Endodermal cell (in vitro differentiated cells): Measurements from ENCODE around the gene KRT33A. TPM values are rescaled to one million over a fixed set of nuclear protein-coding genes. Genes with fewer than 3 reads are reported as not detected.

Experiments used
- DNase-seq: peaks from one replicate; pipeline ENCODE4 v3.0.0-alpha.2; 2017
- H3K27ac ChIP-seq: 2 replicates; pipeline ENCODE4 v1.5.1; 2013; ENCODE audit warnings: mild to moderate bottlenecking, low read depth, low read length, moderate library complexity
- H3K27me3 ChIP-seq: 2 replicates; pipeline ENCODE4 v1.6.1; 2013; ENCODE audit warnings: mild to moderate bottlenecking, low read length, moderate library complexity; ENCODE audit not compliant: insufficient read depth, control insufficient read depth, poor library complexity, severe bottlenecking
- H3K36me3 ChIP-seq: 2 replicates; pipeline ENCODE4 v1.7.0; 2013; ENCODE audit warnings: mild to moderate bottlenecking, low read length, moderate library complexity; ENCODE audit not compliant: control insufficient read depth, insufficient read depth
- H3K4me1 ChIP-seq: one replicate; pipeline ENCODE4 v1.7.0; 2013; ENCODE audit warnings: low read length; ENCODE audit not compliant: control insufficient read depth, insufficient read depth
- H3K4me3 ChIP-seq: 2 replicates; pipeline ENCODE4 v1.5.1; 2013; ENCODE audit warnings: mild to moderate bottlenecking, low read length, moderate library complexity
- H3K9ac ChIP-seq: 2 replicates; pipeline ENCODE4 v1.6.1; 2013; ENCODE audit warnings: mild to moderate bottlenecking, low read length, moderate library complexity; ENCODE audit not compliant: poor library complexity, severe bottlenecking; ENCODE audit errors: extremely low read depth
- H3K9me3 ChIP-seq: 2 replicates; pipeline ENCODE4 v1.6.1; 2013; ENCODE audit warnings: mild to moderate bottlenecking, low read length, moderate library complexity; ENCODE audit not compliant: control insufficient read depth
- H3K27ac Mint-ChIP-seq: 2 replicates; pipeline ENCODE4 v1.8.0; 2020; ENCODE audit warnings: mixed read lengths
- H3K27me3 Mint-ChIP-seq: 2 replicates; pipeline ENCODE4 v1.8.0; 2021; ENCODE audit warnings: mild to moderate bottlenecking, mixed read lengths; ENCODE audit not compliant: insufficient read depth
- H3K36me3 Mint-ChIP-seq: 2 replicates; pipeline ENCODE4 v1.8.0; 2020; ENCODE audit warnings: low read depth, mixed read lengths
- H3K4me1 Mint-ChIP-seq: 2 replicates; pipeline ENCODE4 v1.8.0; 2020; ENCODE audit warnings: mixed read lengths
- H3K4me3 Mint-ChIP-seq: 2 replicates; pipeline ENCODE4 v1.8.0; 2020; ENCODE audit warnings: mild to moderate bottlenecking, moderate library complexity, mixed read lengths
- H3K9me3 Mint-ChIP-seq: 2 replicates; pipeline ENCODE4 v1.8.0; 2020; ENCODE audit warnings: mild to moderate bottlenecking, mixed read lengths
- WGBS, 2 experiments: methylation state at CpG; one replicate each; pipeline versions ENCODE4 v1.1.5 to v1.1.7; 2013; ENCODE audit warnings: missing lambda C conversion rate in 2 of 2, mixed read lengths in 1 of 2; ENCODE audit not compliant: insufficient coverage in 1 of 2, insufficient read length in 1 of 2; 5-methylcytosine and 5-hydroxymethylcytosine counted together
- total RNA-seq, 2 donors: library from RNA; stranded (reverse); fragmentation: NEBNext Ultra II Directional in 1 of 2; extraction: Animal tissue kit (Norgen Biotek cat#: 25700) in 1 of 2; gene quantifications; 2 replicates in 1 of 2; 3 replicates in 1 of 2; pipeline ENCODE4 v1.2.1, GENCODE V29; 2021
- TF ChIP-seq, protein P1 (sequence below): fragments of 200-600 bp; sonication (generic); conservative IDR thresholded peaks from 2 replicates; pipeline ENCODE4 v1.5.0; 2021; ENCODE audit warnings: antibody characterized with exemption, mild to moderate bottlenecking

Gene KRT33A
- total RNA-seq, 2 donors from 2014 or later: not detected

DNA sequence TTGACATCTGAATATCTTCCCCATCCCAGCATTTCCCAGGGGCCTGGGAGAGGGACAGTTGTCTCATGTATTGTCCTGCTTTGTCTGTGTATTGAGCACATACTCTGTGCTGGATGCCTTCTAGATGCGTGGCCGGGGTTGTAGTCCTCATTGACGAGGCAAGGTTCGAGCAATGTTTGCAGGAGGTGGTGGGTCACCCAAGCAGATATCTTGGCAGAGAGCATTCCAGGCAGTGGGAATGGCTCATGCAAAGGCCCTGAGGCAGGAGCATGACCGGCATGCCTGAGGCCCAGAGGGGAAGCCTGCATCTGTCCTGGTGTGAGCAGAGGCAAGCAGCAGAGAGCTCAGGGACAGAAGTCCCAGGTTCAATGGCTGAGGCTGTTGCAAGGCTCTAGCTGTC is 17.5 kb downstream of the KRT33A start:
- no peaks in the 10 kb centered on the region for H3K9me3 ChIP-seq
- Mint-ChIP-seq H3K27me3 (peaks cover 4% of the 10 kb centered on the region), H3K9me3 (peaks cover 15% of the 10 kb centered on the region), H3K4me1 (peaks cover 16% of the 10 kb centered on the region), H3K4me3 (no peak overlapping the region), H3K27ac (no peak overlapping the region), H3K36me3 (no peaks in the 10 kb centered on the region)
- no peak overlapping the region for H3K27ac ChIP-seq
- 94% methylated on average over 5 of the region's 5 CpGs for WGBS, 2 experiments
- DNase-seq: peak; percentile 41
- peaks cover 4% of the 10 kb centered on the region for H3K4me1 ChIP-seq
- H3K36me3 ChIP-seq: no peaks in the 10 kb centered on the region
- H3K27me3 ChIP-seq: no peaks in the 10 kb centered on the region
- TF ChIP-seq, protein P1, sequence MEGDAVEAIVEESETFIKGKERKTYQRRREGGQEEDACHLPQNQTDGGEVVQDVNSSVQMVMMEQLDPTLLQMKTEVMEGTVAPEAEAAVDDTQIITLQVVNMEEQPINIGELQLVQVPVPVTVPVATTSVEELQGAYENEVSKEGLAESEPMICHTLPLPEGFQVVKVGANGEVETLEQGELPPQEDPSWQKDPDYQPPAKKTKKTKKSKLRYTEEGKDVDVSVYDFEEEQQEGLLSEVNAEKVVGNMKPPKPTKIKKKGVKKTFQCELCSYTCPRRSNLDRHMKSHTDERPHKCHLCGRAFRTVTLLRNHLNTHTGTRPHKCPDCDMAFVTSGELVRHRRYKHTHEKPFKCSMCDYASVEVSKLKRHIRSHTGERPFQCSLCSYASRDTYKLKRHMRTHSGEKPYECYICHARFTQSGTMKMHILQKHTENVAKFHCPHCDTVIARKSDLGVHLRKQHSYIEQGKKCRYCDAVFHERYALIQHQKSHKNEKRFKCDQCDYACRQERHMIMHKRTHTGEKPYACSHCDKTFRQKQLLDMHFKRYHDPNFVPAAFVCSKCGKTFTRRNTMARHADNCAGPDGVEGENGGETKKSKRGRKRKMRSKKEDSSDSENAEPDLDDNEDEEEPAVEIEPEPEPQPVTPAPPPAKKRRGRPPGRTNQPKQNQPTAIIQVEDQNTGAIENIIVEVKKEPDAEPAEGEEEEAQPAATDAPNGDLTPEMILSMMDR: no peak
- no peak overlapping the region for H3K9ac ChIP-seq
- H3K4me3 ChIP-seq: no peak overlapping the region

DNA sequence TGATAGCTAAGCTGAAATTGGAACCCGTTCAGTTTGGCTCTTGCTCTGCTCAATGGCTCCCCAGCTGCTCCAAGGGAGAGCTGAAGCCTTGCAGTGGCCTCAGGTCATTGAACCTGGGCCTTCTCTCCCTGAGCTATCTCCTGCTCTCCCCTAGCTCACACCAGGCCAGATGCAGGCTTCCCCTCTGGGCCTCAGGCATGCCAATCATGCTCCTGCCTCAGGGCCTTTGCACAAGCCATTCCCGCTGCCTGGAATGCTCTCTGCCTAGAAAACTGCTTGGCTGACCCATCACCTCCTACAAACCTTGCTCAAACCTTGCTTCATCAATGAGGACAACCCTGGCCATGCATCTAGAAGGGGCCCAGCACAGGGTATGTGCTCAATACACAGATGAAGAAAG is 18.4 kb downstream of the KRT33A start:
- Mint-ChIP-seq H3K4me3 (no peak overlapping the region), H3K9me3 (peaks cover 14% of the 10 kb centered on the region), H3K27ac (no peak overlapping the region), H3K4me1 (peaks cover 16% of the 10 kb centered on the region), H3K36me3 (no peaks in the 10 kb centered on the region), H3K27me3 (peaks cover 2% of the 10 kb centered on the region)
- peak; percentile 34 for DNase-seq
- no peak overlapping the region for H3K9ac ChIP-seq
- H3K9me3 ChIP-seq: no peaks in the 10 kb centered on the region
- no peaks in the 10 kb centered on the region for H3K27me3 ChIP-seq
- no peak overlapping the region for H3K4me3 ChIP-seq
- TF ChIP-seq, protein P1: no peak
- WGBS, 2 experiments: 92 to 95% methylated on average over 2 of the region's 2 CpGs
- peaks cover 4% of the 10 kb centered on the region for H3K4me1 ChIP-seq
- H3K27ac ChIP-seq: no peak overlapping the region
- no peaks in the 10 kb centered on the region for H3K36me3 ChIP-seq

- Histone ChIP-seq H3K27me3 (no peaks in the 10 kb centered on the region), H3K9ac (no peak overlapping the region), H3K9me3 (no peaks in the 10 kb centered on the region), H3K4me1 (peaks cover 4% of the 10 kb centered on the region), H3K27ac (no peak overlapping the region), H3K36me3 (no peaks in the 10 kb centered on the region), H3K4me3 (no peak overlapping the region)
- Mint-ChIP-seq H3K36me3 (no peaks in the 10 kb centered on the region), H3K4me3 (no peak overlapping the region), H3K27ac (no peak overlapping the region), H3K4me1 (peaks cover 16% of the 10 kb centered on the region), H3K9me3 (peaks cover 10% of the 10 kb centered on the region), H3K27me3 (peaks cover 2% of the 10 kb centered on the region)
- DNase-seq: peak; percentile 43
- 83 to 89% methylated on average over 3 to 7 of the region's 7 CpGs for whole genome bisulfite sequencing, 2 experiments
- TF ChIP-seq, protein P1: no peak
Observed at GRCh38 chr17:41331606-41332005, 19.0 kb downstream of the KRT33A start.
